Stimulated activated CD8-positive, alpha-beta memory T cell treated with anti-CD3 and anti-CD28 coated beads, Interleukin-2, amount 100 ng/mL, for 1 hour (primary cell): ENCODE results near the gene ATXN2.
"Not testable (repeated sequence)": the region's sequence is repeated elsewhere in the genome, so short reads cannot be mapped to it uniquely, and the experiment has no call there.

Source experiments
- DNase-seq, 2 donors: peaks; one replicate each; pipeline ENCODE4 v3.0.0-alpha.2; 2020; ENCODE audit warnings: low read depth in 2 of 2

The ATXN2 gene

DNA sequence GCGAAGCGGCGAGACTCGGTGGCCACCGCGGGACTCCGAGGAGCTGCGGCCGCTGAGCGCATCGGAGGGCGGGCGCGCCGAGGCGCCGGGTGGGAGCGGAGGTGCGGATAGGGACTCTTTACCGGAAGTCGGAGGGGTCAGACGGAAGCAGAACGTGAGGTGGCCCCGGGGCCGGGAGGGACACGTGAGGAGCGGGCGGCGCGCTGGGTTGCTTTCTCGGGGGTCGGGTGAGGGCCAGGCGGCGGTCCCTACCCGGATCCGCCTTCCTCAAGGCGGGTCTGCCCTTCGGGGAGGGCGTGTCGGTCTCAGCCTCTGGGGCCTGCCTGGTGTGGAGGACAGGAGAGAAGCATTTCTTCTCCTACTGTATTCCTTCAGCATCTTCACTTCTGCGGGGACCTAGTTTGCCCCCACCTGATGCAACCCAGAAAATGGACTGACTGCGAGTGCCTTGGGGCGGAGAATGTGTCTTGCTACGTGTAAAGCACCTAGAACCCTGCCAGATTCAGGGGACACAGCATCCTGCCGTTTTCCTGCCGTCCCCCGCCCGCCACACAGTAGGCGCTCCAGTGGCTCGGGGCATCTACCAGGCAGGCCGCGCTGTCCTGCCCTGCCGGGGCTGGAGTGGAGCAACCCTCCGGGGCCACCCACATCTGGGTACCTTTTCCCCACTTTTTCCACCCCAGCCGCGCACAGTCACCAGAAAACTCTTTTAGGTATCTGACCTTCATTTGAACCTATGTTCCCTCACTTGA lies 514 bp upstream of the ATXN2 start:
- DNase-seq, result peak; percentile 58 to 72

DNA sequence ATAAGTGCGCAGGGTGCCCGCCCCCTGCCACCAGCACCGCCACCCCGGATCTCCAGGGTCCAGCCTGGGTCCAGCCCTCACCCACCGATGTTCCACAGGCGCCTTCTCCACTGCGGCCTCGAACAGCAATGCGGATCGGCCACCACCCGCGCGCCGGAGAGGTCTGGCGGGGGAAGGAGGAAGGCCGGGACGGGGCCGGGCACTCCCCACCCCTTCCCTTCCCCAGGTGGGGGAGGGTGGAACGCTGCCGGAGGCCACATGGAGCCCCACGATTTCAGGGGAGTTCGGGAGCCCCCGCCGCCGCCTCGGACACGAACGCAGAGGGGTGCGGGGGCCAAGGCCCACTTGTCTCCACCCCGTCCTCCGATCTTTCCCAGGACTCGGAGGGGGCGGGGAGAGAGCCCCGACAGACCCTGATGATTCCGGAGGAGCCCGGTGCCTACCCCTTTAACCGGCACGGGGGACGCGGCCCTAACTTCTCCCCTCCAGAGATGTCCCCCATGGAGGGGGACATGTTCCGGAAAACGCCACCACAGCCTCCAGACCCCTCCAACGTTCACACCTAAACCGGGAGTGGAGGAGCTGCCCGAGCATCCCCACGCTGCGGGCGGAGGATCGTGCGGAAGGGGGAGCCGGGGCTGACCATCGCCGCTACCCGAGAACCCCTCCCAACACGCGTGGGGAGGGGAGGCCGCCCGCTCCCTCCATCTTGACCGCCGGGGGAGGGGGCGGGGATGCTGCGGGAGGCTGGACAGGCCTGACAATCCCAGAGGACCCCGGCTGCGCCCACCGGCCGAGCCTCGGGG lies 1.1 kb downstream of the ATXN2 start:
- no peak for DNase-seq

DNA sequence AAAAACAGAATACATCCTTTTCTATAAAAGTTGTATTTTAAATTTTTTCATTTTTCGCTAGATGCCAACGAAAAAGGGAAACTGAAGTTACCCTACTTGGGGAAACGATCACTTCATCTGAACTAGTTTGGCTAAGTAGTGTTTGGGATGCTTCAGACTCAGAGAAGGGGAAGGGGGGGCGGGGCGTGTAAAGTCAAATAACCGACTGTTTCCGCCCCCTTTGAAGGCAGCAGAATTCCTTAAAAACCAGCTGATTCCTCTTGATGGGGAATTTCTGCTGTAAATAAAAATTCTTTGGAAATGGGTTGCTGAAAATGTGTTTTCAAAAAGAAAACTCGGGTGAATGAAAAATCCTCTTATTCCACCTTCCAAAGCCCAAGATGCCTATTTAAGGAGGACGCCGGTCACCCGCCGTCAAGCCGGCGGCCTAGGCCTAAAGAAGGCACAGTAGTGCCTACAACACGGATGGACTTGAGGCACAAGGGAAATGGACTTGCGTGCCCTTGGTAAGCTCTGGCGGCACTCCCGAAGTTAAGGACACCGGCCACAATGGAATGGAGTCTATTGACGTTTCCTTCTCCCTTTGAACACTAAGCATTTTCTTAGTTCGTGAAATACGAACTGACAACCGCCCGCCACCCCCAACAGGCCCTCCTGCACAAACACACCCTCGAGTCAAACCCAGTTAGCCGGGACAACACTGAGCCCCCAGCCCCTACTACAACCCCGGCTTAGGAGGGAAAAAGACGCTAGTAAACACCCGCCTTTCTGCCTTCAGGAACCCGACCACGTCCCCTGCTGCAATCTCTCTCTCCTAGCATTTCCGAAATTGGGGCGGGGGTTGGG lies 1.9 kb downstream of the ATXN2 start:
- DNase-seq, result no peak

DNA sequence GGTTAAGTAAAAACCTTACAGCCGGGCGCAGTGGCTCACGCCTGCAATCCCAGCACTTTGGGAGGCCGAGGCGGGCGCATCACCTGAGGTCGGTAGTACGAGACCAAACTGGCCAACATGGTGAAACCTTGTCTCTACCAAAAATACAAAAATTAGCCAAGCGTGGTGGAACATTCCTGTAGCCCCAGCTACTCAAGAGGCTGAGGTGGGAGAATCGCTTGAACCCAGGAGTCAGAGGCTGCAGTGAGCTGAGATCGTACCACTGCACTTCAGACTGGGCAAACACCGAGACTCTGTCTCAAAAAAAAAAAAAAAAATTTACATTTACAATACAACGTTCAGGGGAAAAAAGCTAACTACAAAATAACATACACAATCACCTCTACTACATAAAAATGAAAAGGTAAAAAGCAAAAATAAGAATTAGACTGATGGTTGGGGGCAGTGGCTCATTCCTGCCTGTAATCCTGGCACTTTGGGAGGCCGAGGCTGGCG lies 3.7 kb downstream of the ATXN2 start:
- not testable (repeated sequence) for DNase-seq

DNA sequence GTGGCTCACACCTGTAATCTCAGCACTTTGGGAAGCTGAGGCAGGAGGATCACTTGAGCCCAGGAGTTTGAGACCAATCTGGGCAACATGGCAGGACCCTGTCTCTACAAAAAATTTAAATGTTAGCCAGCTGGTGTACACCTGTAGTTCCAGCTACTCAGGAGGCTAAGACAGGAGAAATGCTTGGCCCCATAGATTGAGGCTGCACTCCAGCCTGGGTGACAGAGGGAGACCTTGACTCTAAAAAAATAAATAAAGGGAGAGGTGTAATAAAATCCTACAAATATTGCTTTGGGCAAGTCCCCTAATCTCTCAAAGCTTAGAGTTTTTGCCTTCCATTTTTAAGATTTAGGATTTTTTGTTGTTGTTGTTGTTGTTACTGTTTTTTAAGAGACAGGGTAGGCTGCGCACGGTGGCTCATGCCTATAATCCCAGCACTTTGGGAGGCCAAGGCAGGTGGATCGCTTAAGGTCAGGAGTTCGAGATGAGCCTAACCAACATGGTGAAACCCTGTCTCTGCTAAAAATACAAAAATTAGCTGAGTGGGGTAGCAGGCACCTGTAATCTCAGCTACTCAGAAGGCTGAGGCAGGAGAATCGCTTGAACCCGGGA lies 7.6 kb downstream of the ATXN2 start:
- not testable (repeated sequence) for DNase-seq

DNA sequence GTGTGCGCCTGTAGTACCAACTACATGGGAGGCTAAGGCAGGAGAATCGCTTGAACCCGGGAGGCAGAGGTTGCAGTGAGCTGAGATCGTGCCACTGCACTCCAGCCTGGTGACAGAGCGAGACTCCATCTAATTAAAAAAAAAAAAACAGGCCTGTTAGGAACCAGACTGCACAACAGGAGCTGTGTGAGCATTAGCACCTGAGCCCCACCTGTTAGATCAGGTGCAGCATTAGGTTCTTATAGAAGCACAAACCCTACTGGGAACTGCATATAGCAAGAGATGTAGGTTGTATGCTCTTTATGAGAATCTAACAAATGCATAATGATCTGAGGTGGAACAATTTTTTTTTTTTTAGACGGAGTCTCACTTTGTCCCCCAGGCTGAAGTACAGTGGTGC lies 8.6 kb downstream of the ATXN2 start:
- no peak for DNase-seq

DNA sequence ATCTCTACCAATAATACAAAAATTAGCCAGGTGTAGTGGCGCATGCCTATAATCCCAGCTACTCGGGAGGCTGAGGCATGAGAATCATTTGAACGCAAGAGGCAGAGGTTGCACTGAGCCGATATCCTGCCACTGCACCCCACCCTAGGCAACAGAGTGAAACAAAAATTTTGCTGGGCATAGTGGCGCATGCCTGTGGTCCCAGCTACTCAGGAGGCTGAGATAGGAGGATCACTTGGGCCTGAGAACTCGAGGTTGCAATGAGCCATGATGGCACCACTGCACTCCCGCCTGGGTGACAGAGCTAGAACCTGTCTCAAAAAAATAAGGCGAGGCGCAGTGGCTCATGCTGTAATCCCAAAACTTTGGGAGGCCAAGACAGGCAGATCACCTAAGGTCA lies 9.5 kb downstream of the ATXN2 start:
- no peak for DNase-seq

DNA sequence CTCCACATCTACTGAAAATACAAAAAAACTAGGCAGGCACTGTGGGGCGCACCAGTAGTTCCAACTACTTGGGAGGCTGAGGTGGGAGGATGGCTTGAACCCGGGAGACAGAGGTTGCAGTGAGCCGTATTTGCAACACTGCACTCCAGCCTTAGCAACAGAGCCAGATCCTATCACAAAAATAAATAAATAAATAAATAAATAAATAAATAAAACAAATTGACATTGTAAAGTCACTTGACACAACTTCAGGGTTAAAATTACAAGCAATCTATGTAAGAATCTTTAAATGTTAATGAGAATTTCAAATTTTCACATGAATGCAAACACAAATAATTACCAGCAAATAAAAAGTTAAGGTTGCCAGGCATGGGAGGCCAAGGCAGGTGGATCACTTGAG lies 11.1 kb downstream of the ATXN2 start:
- no peak for DNase-seq

DNA sequence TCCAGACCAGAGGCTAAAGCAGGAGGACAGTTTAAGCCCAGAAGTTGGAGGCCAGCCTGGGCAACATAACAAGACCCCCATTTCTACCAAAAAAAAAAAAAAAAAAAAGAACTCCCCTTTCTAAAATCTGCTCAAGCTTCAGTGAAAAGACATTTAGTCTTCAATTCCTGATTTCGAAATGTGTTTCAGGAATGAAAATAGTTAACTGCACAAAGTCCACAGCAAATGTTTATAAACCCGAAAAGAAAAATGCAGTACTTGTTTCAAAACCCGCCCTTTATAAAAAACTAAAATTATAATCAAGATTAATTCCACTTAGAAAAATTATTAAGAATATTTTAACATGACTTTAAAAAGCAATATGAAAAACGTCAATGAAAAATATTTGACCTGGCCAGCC lies 12.1 kb downstream of the ATXN2 start:
- DNase-seq, result no peak

DNA sequence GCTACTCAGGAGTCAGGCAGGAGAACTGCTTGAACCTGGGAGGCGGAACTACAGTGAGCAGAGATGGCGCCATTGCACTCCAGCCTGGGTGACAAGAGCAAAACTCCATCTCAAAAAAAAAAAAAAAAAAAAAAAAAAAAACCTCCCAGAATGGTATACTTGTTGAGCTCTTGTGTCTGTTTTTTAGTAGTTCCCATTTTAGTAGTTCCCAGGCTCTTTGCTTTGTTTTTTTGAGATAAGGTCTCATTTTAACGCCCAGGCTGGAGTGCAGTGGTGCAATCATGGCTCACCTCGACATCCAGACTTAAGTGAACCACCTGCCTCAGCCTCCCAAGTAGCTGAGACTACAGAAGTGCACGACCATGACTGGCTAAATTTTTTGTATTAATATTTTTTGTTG lies 13.4 kb downstream of the ATXN2 start:
- no peak for DNase-seq

DNA sequence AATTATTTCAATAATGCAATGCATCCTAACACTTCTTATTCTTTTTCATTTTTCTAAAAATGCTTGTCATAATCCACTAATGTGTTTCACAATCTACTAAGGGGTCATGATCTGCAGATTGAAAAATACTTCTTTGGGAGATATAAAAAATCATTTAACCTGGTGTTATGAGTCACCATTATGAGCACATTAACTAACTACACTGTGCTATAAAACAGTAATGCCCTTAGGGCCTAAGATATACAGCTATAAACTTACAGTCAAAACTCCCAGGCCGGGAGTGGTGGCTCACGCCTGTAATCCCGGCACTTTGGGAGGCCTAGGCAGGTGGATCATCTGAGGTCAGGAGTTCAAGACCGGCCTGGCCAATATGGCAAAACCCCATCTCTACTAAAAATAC lies 14.2 kb downstream of the ATXN2 start:
- no peak for DNase-seq

DNA sequence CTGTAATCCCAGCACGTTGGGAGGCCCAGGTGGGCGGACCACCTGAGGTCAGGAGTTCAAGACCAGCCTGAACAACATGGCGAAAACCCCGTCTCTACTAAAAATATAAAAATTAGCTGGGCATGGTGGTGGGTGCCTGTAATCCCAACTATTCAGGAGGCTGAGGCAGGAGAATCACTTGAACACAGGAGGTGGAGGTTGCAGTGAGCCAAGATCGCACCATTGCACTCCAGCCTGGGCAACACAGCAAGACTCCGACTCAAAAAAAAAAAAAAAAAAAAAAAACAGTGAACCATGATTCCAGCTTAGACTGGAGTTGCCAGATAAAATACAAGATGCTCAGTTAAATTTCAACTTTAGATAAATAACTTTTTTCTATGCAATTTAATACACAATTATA lies 15.6 kb downstream of the ATXN2 start:
- not testable (repeated sequence) for DNase-seq

DNA sequence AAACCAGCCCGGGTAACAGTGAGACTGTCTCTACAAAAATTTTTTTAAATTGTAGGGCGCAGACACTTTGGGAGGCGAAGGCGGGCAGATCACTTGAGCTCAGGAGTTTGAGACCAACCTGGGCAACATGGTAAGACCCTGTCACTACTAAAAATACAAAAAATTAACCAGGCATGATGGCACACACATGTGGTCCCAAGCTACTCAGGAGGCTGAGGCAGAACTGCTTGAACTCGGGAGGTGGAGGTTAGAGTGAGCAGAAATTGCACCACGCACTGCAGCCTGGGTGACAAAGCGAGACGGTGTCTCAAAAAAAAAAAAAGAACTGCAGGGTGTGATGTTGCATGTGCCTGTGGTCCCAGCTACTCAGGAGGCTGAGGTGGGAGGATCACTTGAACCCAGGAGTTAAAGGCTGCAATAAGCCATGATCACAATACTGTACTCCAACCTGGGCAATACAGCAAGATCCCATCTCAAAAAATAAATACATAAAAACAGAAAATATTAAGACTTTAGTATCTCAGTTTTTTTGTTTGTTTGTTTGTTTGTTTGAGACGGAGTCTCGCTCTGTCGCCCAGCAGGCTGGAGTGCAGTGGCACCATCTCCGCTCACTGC lies 16.9 kb downstream of the ATXN2 start:
- DNase-seq, result no peak

DNA sequence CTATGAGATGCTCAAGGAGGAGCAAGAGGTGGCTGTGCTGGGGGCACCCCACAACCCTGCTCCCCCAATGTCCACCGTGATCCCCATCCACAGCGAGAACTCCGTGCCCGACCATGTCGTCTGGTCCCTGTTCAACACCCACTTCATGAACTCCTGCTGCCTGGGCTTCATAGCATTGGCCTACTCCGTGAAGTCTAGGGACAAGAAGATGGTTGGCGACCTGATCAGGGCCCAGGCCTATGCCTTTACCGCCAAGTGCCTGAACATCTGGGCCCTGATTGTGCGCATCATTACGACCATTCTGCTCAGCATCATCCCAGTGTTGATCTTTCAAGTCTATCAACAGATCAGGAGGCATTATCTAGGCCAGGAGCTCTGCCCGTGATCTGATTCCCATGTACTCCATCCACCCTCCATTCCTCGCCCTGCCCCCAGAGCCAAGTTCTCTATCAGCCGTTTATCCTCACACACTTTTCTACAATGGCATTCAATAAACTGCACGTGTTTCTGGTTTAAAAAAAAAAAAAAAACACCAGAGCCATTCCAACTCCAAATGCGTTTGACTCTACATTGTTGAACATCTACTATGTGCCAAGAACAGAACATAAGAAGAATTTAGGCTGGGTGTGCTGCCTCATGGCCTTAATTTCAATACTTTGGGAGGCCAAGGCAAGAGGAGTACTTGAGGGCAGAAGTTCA lies 17.5 kb downstream of the ATXN2 start:
- DNase-seq, result no peak

DNA sequence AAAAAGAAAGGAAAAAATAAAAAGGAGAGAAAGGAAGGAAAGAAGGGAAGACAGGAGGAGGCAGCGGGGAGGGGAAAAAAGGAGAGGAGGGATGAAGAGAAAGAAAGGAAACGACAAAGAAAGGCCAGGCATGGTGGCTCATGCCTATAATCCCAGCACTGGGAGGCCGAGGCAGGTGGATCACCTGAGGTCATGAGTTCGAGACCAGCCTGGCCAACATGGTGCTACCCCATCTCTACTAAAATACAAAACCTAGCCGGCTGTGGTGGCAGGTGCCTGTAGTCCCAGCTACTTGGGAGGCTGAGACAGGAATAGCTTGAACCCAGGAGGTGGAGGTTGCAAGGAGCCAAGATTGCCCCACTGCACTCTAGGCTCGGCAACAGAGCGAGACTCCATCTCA lies 18.4 kb downstream of the ATXN2 start:
- no peak for DNase-seq

DNA sequence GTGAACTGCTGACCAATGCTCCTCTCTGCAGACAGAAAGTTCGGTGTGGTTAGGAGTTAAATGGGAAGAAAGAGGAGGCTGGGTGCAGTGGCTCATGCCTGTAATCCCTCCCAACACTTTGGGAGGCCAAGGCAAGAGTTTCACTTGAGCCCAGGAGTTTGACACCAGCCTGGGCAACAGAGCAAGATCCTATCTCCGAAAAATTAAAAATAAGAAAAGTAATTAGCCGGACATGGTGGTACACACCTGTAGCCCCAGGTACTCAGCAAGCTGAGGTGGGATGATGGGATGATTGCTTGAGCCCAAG lies 19.0 kb downstream of the ATXN2 start:
- DNase-seq, result no peak

DNA sequence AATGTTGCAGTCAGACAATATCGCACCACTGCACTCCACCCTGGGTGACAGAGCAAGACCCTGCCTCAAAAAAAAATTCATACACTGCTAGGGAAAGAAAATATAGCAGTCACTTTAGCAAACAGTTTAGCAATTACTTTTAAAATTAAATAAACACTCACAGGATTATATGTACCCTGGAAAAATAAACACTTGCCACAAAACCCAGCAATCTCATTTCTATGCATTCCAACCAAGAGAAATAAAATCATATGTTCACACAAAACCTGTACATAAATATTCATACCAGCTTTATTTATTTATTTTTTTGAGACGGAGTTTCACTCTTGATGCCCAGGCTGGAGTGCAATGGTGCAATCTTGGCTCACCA lies 20.2 kb downstream of the ATXN2 start:
- no peak for DNase-seq

DNA sequence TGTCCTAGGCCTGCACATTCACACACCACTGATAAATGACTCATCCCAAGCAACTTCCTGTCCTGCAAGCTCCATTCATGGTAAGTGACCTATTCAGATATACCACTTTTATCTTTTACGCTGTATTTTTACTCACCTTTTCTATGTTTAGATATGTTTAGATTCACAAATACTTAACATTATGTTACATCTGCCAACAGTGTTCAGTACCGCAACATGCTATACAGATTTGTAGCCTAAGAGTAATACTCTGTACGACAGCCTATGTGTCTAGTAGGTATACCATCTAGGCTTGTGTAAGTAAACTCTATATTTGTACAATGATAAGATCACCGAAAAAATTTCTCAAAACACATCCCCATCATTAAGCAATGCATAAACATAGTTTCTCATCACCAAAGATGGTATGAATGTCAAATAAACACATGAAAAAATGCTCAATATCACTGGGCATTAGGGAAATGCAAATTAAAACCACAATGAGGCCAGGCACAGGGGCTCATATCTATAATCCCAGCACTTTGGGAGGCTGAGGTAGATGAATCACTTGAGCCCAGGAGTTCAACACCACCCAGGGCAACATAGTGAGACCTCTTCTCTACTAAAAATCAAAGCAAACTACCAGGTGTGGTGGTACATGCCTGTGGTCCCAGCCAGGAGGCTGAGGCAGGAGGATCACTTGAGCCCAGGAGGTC lies 20.7 kb downstream of the ATXN2 start:
- no peak for DNase-seq

DNA sequence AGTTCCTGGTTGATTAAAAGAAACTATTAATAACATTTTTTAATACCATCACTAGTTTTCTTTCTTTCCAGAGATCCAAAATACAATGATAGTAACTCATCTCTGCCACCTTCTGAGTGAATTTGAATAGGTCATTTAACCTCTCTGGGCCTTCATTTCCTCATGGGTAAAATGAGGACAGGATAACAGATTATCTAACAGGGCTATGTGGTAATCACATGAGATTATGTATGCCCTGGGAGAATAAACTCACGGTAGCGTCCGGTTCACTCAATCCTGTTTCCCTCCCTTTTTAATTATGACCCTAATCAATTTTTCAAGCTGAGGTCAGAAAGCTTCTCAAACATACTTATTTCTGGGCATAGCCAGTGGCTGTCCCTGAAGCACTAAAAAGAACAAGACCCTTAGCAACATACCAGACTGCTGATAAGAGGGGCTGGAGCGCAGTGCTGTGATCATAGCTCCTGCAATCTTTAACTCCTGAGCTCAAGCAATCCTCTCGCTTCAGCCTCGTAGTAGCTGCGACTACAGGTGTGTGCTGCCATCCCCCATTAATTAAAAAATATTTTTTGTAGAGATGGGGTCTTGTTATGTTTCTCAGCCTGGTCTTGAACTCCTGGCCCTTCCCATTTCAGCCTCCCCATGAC lies 24.2 kb downstream of the ATXN2 start:
- no peak for DNase-seq

DNA sequence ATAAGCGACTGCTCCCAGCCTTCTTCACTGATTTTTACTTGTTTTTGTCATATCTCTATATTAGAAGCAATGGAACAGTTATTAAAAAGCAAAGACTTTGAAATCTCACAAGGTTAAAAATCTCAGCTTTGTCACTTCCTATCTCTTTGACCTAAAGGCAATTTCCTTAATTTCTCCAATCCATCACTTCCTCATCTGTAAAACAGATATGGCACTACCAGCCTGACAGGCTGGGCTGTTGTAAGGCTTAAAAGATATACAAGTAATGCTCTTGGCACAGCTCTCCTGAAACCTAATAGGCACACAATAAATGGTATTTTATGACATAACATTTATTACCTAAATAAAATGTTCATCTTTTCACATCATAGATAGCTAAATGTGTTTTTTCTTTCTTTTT lies 25.6 kb downstream of the ATXN2 start:
- DNase-seq, result no peak
